K562 (cell line): Measurements from ENCODE around the gene SAMD13. TPM values are rescaled to one million over a fixed set of nuclear protein-coding genes. Genes with fewer than 3 reads are reported as not detected.

ENCODE experiments used
- ATAC-seq: fragments of 200-7000 bp; cut with Tn5 transposase; 3 replicates; pipeline ENCODE4 v1.9.1; 2020; ENCODE audit warnings: moderate library complexity
- BruUV-seq: library from RNA; stranded (reverse); fragments of 400-500 nt; replicated peaks from 2 replicates; lab custom pipeline; 2021; lab: Mats Ljungman, UMichigan
- CTCF ChIA-PET: fragments of 300-600 bp; formaldehyde crosslinking; extraction: SDS; loops from one replicate; lab custom pipeline; 2021; ENCODE audit warnings: low intra/inter-chr PET ratio; lab: Yijun Ruan, JAX
- POLR2A ChIA-PET: fragments of 300-600, 350-650 bp; sonication (Branson Sonifier 250); formaldehyde crosslinking; extraction: SDS; loops from one replicate; lab custom pipeline; 2021; ENCODE audit warnings: antibody characterized with exemption, inconsistent platforms; lab: Yijun Ruan, JAX
- DNase-seq, 4 experiments: peaks; one replicate each; pipeline versions ENCODE4 v3.0.0 to v3.0.0-alpha.2; 2011 to 2018; ENCODE audit warnings: low spot score in 3 of 4, mixed read lengths in 3 of 4; ENCODE audit errors: extremely low read depth in 1 of 4
- FAIRE-seq: peaks from 2 replicates; lab custom pipeline; 2011; peaks lifted over from hg19 to GRCh38; lab: Jason Lieb, UNC
- H2AFZ ChIP-seq: 2 replicates; pipeline ENCODE4 v1.6.0; 2011; ENCODE audit warnings: low read depth, low read length, control low read depth, inconsistent platforms
- H3K27ac ChIP-seq: fragments of 200-600 bp; 3 replicates; pipeline ENCODE4 v1.8.0; 2011; ENCODE audit warnings: low read depth, mild to moderate bottlenecking, control low read depth, inconsistent platforms, low read length, moderate library complexity, mixed read lengths; ENCODE audit errors: extremely low read depth
- H3K27me3 ChIP-seq, 2 experiments: fragments of 300-600 bp in 1 of 2; 2 replicates in 1 of 2; 3 replicates in 1 of 2; pipeline versions ENCODE4 v1.6.0 to v1.8.0; 2011; ENCODE audit warnings: inconsistent platforms in 2 of 2, low read length in 2 of 2, mild to moderate bottlenecking in 1 of 2, mixed read lengths in 1 of 2, moderate library complexity in 1 of 2; ENCODE audit not compliant: control insufficient read depth in 2 of 2, insufficient read depth in 2 of 2
- H3K36me3 ChIP-seq: fragments of 300-600 bp; 3 replicates; pipeline ENCODE4 v1.8.0; 2011; ENCODE audit warnings: mild to moderate bottlenecking, low read length, inconsistent platforms; ENCODE audit not compliant: control insufficient read depth, insufficient read depth
- H3K4me1 ChIP-seq, 2 experiments: fragments of 200-600 bp in 1 of 2; replicated peaks in 1 of 2; 2 replicates in 1 of 2; 3 replicates in 1 of 2; pipeline versions ENCODE4 v1.5.1 to v1.8.0; 2011; ENCODE audit warnings: inconsistent platforms in 2 of 2, low read length in 2 of 2, mild to moderate bottlenecking in 1 of 2, mixed read lengths in 1 of 2, moderate library complexity in 1 of 2; ENCODE audit not compliant: control insufficient read depth in 2 of 2, insufficient read depth in 2 of 2
- H3K4me2 ChIP-seq: 2 replicates; pipeline ENCODE4 v1.6.1; 2011; ENCODE audit warnings: low read length, control low read depth, inconsistent platforms, mixed read lengths; ENCODE audit not compliant: insufficient read depth
- H3K4me3 ChIP-seq: fragments of 200-600 bp; sonication (generic), shearing (Covaris generic); 2 replicates; pipeline ENCODE4 v1.5.1; 2016; ENCODE audit warnings: control low read depth, inconsistent platforms
- H3K79me2 ChIP-seq: fragments of 200-600 bp; 3 replicates; pipeline ENCODE4 v1.8.0; 2011; ENCODE audit warnings: low read length, inconsistent platforms; ENCODE audit not compliant: control insufficient read depth, insufficient read depth
- H3K9ac ChIP-seq, 2 experiments: 2 replicates each; pipeline versions ENCODE4 v1.6.0 to v1.6.1; 2011; ENCODE audit warnings: low read depth in 2 of 2, low read length in 2 of 2, control low read depth in 1 of 2, inconsistent platforms in 1 of 2, mild to moderate bottlenecking in 1 of 2, mixed read lengths in 1 of 2; ENCODE audit not compliant: insufficient read depth in 1 of 2
- H3K9me1 ChIP-seq: one replicate; pipeline ENCODE4 v1.6.0; 2011; ENCODE audit warnings: inconsistent platforms, mild to moderate bottlenecking, low read length, moderate library complexity; ENCODE audit not compliant: control insufficient read depth, insufficient read depth
- H3K9me3 ChIP-seq: replicated peaks from 2 replicates; pipeline ENCODE4 v1.5.1; 2011; ENCODE audit warnings: low read depth, low read length, inconsistent platforms; ENCODE audit not compliant: control insufficient read depth, insufficient read depth
- H4K20me1 ChIP-seq: replicated peaks from 2 replicates; pipeline ENCODE4 v1.6.1; 2011; ENCODE audit warnings: low read length, inconsistent platforms, mixed read lengths; ENCODE audit not compliant: control insufficient read depth, insufficient read depth
- DMBX1 ChIP-seq: fragments of 250-450 bp; sonication (Bioruptor Pico); IDR thresholded peaks from 2 replicates; pipeline ENCODE4 v1.8.0; 2022; ENCODE audit warnings: inconsistent platforms, mild to moderate bottlenecking, moderate library complexity, borderline replicate concordance
- FOXJ3 ChIP-seq: sonication (generic); formaldehyde crosslinking; IDR thresholded peaks from 2 replicates; pipeline ENCODE4 v1.4.0; 2020; ENCODE audit warnings: mild to moderate bottlenecking, missing genetic modification reagents
- GATAD2B ChIP-seq: fragments of 450-650 bp; IDR thresholded peaks from 2 replicates; pipeline ENCODE4 v1.6.1; 2017; ENCODE audit warnings: mild to moderate bottlenecking, borderline replicate concordance
- GTF2E2 ChIP-seq: fragments of 200-800 bp; sonication (Bioruptor generic); IDR thresholded peaks from 2 replicates; pipeline ENCODE4 v1.6.1; 2016; ENCODE audit warnings: missing genetic modification characterization, missing compliant biosample characterization
- HCFC1 ChIP-seq: IDR thresholded peaks from 2 replicates; pipeline ENCODE4 v1.6.1; 2012; ENCODE audit warnings: low read depth, low read length, improper control_type of control experiment
- PML ChIP-seq: IDR thresholded peaks from 2 replicates; pipeline ENCODE4 v1.6.1; 2012; ENCODE audit warnings: low read length, inconsistent platforms
- SREBF1 ChIP-seq: fragments of 150-350 bp; IDR thresholded peaks from 2 replicates; pipeline ENCODE4 v1.6.1; 2014; ENCODE audit warnings: antibody characterized with exemption, low read depth, low read length, borderline replicate concordance
- ZKSCAN3 ChIP-seq: fragments of 250-450 bp; sonication (Bioruptor Pico); IDR thresholded peaks from 2 replicates; pipeline ENCODE4 v1.4.0; 2020
- ZKSCAN8 ChIP-seq: fragments of 200-800 bp; sonication (Bioruptor generic); IDR thresholded peaks from 2 replicates; pipeline ENCODE4 v1.6.1; 2016; ENCODE audit warnings: missing genetic modification characterization, missing compliant biosample characterization
- ZNF217 ChIP-seq: sonication (generic); formaldehyde crosslinking; IDR thresholded peaks from 2 replicates; pipeline ENCODE4 v1.8.0; 2022; ENCODE audit warnings: mild to moderate bottlenecking, missing genetic modification reagents
- ZNF253 ChIP-seq: fragments of 250-450 bp; sonication (Bioruptor Pico); conservative IDR thresholded peaks from 2 replicates; pipeline ENCODE4 v1.6.1; 2021; ENCODE audit warnings: mild to moderate bottlenecking
- WGBS: fragments of 100-300 bp; shearing (Covaris generic); methylation state at CpG from one replicate; pipeline ENCODE4 v1.1.6; 2016; ENCODE audit warnings: low coverage, mixed read lengths; ENCODE audit not compliant: insufficient coverage; ENCODE audit errors: missing lambda C conversion rate; 5-methylcytosine and 5-hydroxymethylcytosine counted together
- in situ Hi-C: fragments of 300-500 bp; cut with MboI; formaldehyde crosslinking; loops from 4 replicates; pipeline ENCODE4 v1.15.0; 2018; ENCODE audit warnings: inconsistent platforms, mixed read lengths
- intact Hi-C: fragments of 100-400 bp; cut with micrococcal nuclease; formaldehyde crosslinking; loops from 2 replicates; pipeline ENCODE4 v1.14.2; 2022
- polyA plus RNA-seq, 8 experiments: library from polyadenylated mRNA; depleted of rRNA in 4 of 8; stranded (reverse) in 5 of 8; unstranded in 3 of 8; fragments of >200 nt; fragmentation: Nextera tagmentation in 2 of 8; fragmentation: Illumina TruSeq in 1 of 8; extraction: Ambion mirVana in 2 of 8; extraction: Trizol in 1 of 8; gene quantifications; 2 replicates each; pipeline versions ENCODE4 v1.2.1 to v1.2.3, GENCODE V29; 2011 to 2014; ENCODE audit warnings: inconsistent platforms in 1 of 8, missing spikeins in 1 of 8
- total RNA-seq, 7 experiments: library from RNA; depleted of rRNA in 6 of 7; stranded (reverse); fragments of >200 nt in 6 of 7; fragmentation: Illumina TruSeq in 2 of 7; extraction: Trizol in 2 of 7; gene quantifications; 2 replicates each; pipeline versions ENCODE4 v1.2.1 to v1.2.3, GENCODE V29; 2011 to 2021; ENCODE audit warnings: low replicate concordance in 1 of 7
- TF ChIP-seq, protein P1 (sequence below), 3 experiments: fragments of 200-800 bp in 1 of 3; fragments of 250-450 bp in 1 of 3; fragments of 450-650 bp in 1 of 3; sonication (Bioruptor Pico) in 1 of 3; sonication (Bioruptor generic) in 1 of 3; formaldehyde crosslinking in 1 of 3; IDR thresholded peaks; 2 replicates each; pipeline versions ENCODE4 v1.6.1 to v1.8.0; 2016 to 2022; ENCODE audit warnings: mild to moderate bottlenecking in 2 of 3, missing genetic modification characterization in 2 of 3, missing compliant biosample characterization in 1 of 3, moderate library complexity in 1 of 3
- TF ChIP-seq, protein P2 (sequence below): sonication (generic); formaldehyde crosslinking; IDR thresholded peaks from 2 replicates; pipeline ENCODE4 v1.8.1; 2022; ENCODE audit warnings: missing genetic modification reagents
- TF ChIP-seq, protein P3 (sequence below): fragments of 150-350 bp; IDR thresholded peaks from 2 replicates; pipeline ENCODE4 v1.6.1; 2014; ENCODE audit warnings: low read depth, mild to moderate bottlenecking, low read length, borderline replicate concordance

The SAMD13 gene
- total and polyA plus RNA-seq, 9 of the 15 experiments (the other 6 are each of a cell fraction or from before 2014, with no cell fraction given) = 0.78 to 2.7 (median 1.00) TPM

DNA sequence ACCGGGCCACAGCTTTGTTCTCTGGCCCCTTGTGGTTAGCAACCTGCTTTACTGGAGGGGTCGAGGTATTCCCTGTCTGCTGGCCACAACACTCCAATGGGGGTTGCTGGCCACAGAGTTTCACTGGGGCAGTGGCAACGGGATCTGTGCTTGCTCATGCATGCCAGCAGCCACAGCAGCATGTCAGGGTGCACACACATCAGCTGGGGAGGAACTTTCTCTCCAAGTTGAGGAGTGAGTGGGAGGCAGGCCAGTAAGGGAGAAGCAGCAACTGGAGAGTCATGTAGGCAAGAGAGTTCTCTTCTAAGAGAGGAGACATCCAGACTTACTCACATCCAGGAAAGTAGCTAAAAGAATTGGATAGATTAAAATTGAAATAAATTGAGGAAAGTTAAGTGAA, 38.0 kb downstream of the SAMD13 start:
- Histone ChIP-seq H3K9me1 (no peaks in the 10 kb centered on the region), H3K27ac (no peak overlapping the region), H3K79me2 (no peaks in the 10 kb centered on the region), H3K4me2 (no peak overlapping the region), H3K9me3 (no peaks in the 10 kb centered on the region), H4K20me1 (no peaks in the 10 kb centered on the region), H3K27me3 (no peaks in the 10 kb centered on the region), H3K36me3 (no peaks in the 10 kb centered on the region), H3K9ac (no peak overlapping the region), H2AFZ (no peak overlapping the region), H3K4me1 (no peaks in the 10 kb centered on the region; a peak in 2 of 5 replicates), H3K4me3 (no peak overlapping the region)
- 0% methylated on average over 3 of the region's 3 CpGs for WGBS
- intact Hi-C loops (no loop called here), in situ Hi-C loops (no loop called here)
- CTCF ChIA-PET = no interaction called here
- DNase-seq (no peak), ATAC-seq (no peak), FAIRE-seq (no peak)
- POLR2A ChIA-PET = no interaction called here
- BruUV-seq = no TSS peak
- TF ChIP-seq PML (no peak), DMBX1 (CRISPR knock-in tag) (no peak), GATAD2B (no peak), FOXJ3 (CRISPR knock-in tag) (no peak), ZKSCAN8 (no peak), GTF2E2 (no peak), ZKSCAN3 (CRISPR knock-in tag) (no peak), ZNF217 (CRISPR knock-in tag) (no peak), HCFC1 (no peak), ZNF253 (CRISPR knock-in tag) (no peak), SREBF1 (no peak)
- TF ChIP-seq, protein P1, sequence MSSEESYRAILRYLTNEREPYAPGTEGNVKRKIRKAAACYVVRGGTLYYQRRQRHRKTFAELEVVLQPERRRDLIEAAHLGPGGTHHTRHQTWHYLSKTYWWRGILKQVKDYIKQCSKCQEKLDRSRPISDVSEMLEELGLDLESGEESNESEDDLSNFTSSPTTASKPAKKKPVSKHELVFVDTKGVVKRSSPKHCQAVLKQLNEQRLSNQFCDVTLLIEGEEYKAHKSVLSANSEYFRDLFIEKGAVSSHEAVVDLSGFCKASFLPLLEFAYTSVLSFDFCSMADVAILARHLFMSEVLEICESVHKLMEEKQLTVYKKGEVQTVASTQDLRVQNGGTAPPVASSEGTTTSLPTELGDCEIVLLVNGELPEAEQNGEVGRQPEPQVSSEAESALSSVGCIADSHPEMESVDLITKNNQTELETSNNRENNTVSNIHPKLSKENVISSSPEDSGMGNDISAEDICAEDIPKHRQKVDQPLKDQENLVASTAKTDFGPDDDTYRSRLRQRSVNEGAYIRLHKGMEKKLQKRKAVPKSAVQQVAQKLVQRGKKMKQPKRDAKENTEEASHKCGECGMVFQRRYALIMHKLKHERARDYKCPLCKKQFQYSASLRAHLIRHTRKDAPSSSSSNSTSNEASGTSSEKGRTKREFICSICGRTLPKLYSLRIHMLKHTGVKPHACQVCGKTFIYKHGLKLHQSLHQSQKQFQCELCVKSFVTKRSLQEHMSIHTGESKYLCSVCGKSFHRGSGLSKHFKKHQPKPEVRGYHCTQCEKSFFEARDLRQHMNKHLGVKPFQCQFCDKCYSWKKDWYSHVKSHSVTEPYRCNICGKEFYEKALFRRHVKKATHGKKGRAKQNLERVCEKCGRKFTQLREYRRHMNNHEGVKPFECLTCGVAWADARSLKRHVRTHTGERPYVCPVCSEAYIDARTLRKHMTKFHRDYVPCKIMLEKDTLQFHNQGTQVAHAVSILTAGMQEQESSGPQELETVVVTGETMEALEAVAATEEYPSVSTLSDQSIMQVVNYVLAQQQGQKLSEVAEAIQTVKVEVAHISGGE (CRISPR knock-in tag; IDR thresholded peaks at IDR 0.05) = no peak
- TF ChIP-seq, protein P2, sequence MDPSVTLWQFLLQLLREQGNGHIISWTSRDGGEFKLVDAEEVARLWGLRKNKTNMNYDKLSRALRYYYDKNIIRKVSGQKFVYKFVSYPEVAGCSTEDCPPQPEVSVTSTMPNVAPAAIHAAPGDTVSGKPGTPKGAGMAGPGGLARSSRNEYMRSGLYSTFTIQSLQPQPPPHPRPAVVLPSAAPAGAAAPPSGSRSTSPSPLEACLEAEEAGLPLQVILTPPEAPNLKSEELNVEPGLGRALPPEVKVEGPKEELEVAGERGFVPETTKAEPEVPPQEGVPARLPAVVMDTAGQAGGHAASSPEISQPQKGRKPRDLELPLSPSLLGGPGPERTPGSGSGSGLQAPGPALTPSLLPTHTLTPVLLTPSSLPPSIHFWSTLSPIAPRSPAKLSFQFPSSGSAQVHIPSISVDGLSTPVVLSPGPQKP = no peak
- TF ChIP-seq, protein P3, sequence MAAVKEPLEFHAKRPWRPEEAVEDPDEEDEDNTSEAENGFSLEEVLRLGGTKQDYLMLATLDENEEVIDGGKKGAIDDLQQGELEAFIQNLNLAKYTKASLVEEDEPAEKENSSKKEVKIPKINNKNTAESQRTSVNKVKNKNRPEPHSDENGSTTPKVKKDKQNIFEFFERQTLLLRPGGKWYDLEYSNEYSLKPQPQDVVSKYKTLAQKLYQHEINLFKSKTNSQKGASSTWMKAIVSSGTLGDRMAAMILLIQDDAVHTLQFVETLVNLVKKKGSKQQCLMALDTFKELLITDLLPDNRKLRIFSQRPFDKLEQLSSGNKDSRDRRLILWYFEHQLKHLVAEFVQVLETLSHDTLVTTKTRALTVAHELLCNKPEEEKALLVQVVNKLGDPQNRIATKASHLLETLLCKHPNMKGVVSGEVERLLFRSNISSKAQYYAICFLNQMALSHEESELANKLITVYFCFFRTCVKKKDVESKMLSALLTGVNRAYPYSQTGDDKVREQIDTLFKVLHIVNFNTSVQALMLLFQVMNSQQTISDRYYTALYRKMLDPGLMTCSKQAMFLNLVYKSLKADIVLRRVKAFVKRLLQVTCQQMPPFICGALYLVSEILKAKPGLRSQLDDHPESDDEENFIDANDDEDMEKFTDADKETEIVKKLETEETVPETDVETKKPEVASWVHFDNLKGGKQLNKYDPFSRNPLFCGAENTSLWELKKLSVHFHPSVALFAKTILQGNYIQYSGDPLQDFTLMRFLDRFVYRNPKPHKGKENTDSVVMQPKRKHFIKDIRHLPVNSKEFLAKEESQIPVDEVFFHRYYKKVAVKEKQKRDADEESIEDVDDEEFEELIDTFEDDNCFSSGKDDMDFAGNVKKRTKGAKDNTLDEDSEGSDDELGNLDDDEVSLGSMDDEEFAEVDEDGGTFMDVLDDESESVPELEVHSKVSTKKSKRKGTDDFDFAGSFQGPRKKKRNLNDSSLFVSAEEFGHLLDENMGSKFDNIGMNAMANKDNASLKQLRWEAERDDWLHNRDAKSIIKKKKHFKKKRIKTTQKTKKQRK = no peak
